Activated T-helper 17 cell treated with anti-CD3 and anti-CD28 coated beads, Interleukin-2, amount 50 U/mL, for 72 hours (primary cell): Measurements from ENCODE around the gene VPS52. TPM values are rescaled to one million over a fixed set of nuclear protein-coding genes. Genes with fewer than 3 reads are reported as not detected.
"Not testable (repeated sequence)": the region's sequence is repeated elsewhere in the genome, so short reads cannot be mapped to it uniquely, and the experiment has no call there.

ENCODE experiments used
- ATAC-seq: fragments of 150-1000 bp; cut with Tn5 transposase; replicated peaks from 2 replicates; pipeline ENCODE4 v1.10.0; 2021; ENCODE audit warnings: mild to moderate bottlenecking, moderate library complexity
- H3K27ac Mint-ChIP-seq: one replicate; pipeline ENCODE4 v1.8.0; 2022; ENCODE audit warnings: mixed read lengths
- H3K27me3 Mint-ChIP-seq: one replicate; pipeline ENCODE4 v1.8.0; 2022; ENCODE audit warnings: mixed read lengths
- H3K36me3 Mint-ChIP-seq: one replicate; pipeline ENCODE4 v1.8.0; 2022; ENCODE audit warnings: low read depth, mild to moderate bottlenecking, mixed read lengths
- H3K4me1 Mint-ChIP-seq: one replicate; pipeline ENCODE4 v1.8.0; 2022; ENCODE audit warnings: mixed read lengths
- H3K4me3 Mint-ChIP-seq: one replicate; pipeline ENCODE4 v1.8.0; 2022; ENCODE audit warnings: mild to moderate bottlenecking, mixed read lengths
- H3K9me3 Mint-ChIP-seq: one replicate; pipeline ENCODE4 v1.8.0; 2022; ENCODE audit warnings: mixed read lengths
- total RNA-seq, 2 donors: library from RNA; stranded (reverse); gene quantifications; one replicate each; pipeline ENCODE4 v1.2.3, GENCODE V29; 2022

Gene VPS52
- total RNA-seq, 2 donors from 2014 or later = 42.5 to 43.2 TPM

- Mint-ChIP-seq H3K27me3 (no peaks in the 10 kb centered on the region), H3K27ac (peak overlapping the region; percentile 26), H3K4me3 (no peak overlapping the region), H3K9me3 (no peaks in the 10 kb centered on the region), H3K4me1 (peaks cover 19% of the 10 kb centered on the region), H3K36me3 (peaks cover 72% of the 10 kb centered on the region)
- ATAC-seq = no peak
Observed at GRCh38 chr6:33295621-33296369, 24.1 kb upstream of the VPS52 start.

GRCh38 chr6:33294086-33294823 lies 22.6 kb upstream of the VPS52 start:
- Mint-ChIP-seq H3K9me3 (no peaks in the 10 kb centered on the region), H3K27ac (no peak overlapping the region), H3K4me1 (peaks cover 17% of the 10 kb centered on the region), H3K27me3 (no peaks in the 10 kb centered on the region), H3K4me3 (no peak overlapping the region), H3K36me3 (peaks cover 72% of the 10 kb centered on the region)
- ATAC-seq = no peak

GRCh38 chr6:33292996-33293682 lies 21.5 kb upstream of the VPS52 start:
- peaks cover 14% of the 10 kb centered on the region for H3K4me1 Mint-ChIP-seq
- ATAC-seq = no peak
- no peaks in the 10 kb centered on the region for H3K27me3 Mint-ChIP-seq
- H3K9me3 Mint-ChIP-seq = no peaks in the 10 kb centered on the region
- H3K4me3 Mint-ChIP-seq = no peak overlapping the region
- no peak overlapping the region for H3K27ac Mint-ChIP-seq
- H3K36me3 Mint-ChIP-seq = peaks cover 76% of the 10 kb centered on the region

- peak overlapping the region; percentile 84 for H3K4me3 Mint-ChIP-seq
Observed at GRCh38 chr6:33290459-33290858, 18.8 kb upstream of the VPS52 start.

GRCh38 chr6:33289784-33290315 lies 18.2 kb upstream of the VPS52 start:
- H3K27me3 Mint-ChIP-seq = no peaks in the 10 kb centered on the region

More at GRCh38 chr6:33290459-33290858, 18.8 kb upstream of the VPS52 start:
- Mint-ChIP-seq H3K9me3 (no peaks in the 10 kb centered on the region), H3K4me1 (peaks cover 27% of the 10 kb centered on the region), H3K27ac (peak overlapping the region; percentile 89), H3K27me3 (no peaks in the 10 kb centered on the region), H3K36me3 (peaks cover 90% of the 10 kb centered on the region)
- no peak for ATAC-seq

GRCh38 chr6:33288921-33289783 lies 17.5 kb upstream of the VPS52 start, which contains the start of the genes PFDN6 and WDR46:
PFDN6 (plus strand) TSS chr6:33289601; CDS start chr6:33289857, 256 bp downstream.
WDR46 (minus strand) TSS chr6:33289239; CDS start chr6:33289170, 69 bp downstream.
- peak; percentile 98 for ATAC-seq
- H3K4me1 Mint-ChIP-seq = peaks cover 27% of the 10 kb centered on the region
- no peaks in the 10 kb centered on the region for H3K9me3 Mint-ChIP-seq
- H3K4me3 Mint-ChIP-seq = peak within 1 kb of the TSS; percentile 84
- H3K36me3 Mint-ChIP-seq = peaks cover 94% of the 10 kb centered on the region
- H3K27ac Mint-ChIP-seq = peak within 1 kb of the TSS; percentile 89
- H3K27me3 Mint-ChIP-seq = no peaks in the 10 kb centered on the region

More at GRCh38 chr6:33289784-33290315, 18.2 kb upstream of the VPS52 start:
- Mint-ChIP-seq H3K4me1 (peaks cover 27% of the 10 kb centered on the region), H3K4me3 (peak overlapping the region; percentile 84), H3K9me3 (no peaks in the 10 kb centered on the region), H3K27ac (peak overlapping the region; percentile 89), H3K36me3 (peaks cover 94% of the 10 kb centered on the region)
- ATAC-seq = no peak

- ATAC-seq = no peak
Observed at GRCh38 chr6:33288141-33288920, 16.7 kb upstream of the VPS52 start.

GRCh38 chr6:33286946-33287914 lies 15.6 kb upstream of the VPS52 start:
- H3K36me3 Mint-ChIP-seq = peaks cover 97% of the 10 kb centered on the region
- H3K27ac Mint-ChIP-seq = no peak overlapping the region
- H3K4me3 Mint-ChIP-seq = peak overlapping the region; percentile 84
- H3K4me1 Mint-ChIP-seq = peaks cover 27% of the 10 kb centered on the region
- no peaks in the 10 kb centered on the region for H3K27me3 Mint-ChIP-seq
- no peak for ATAC-seq
- H3K9me3 Mint-ChIP-seq = no peaks in the 10 kb centered on the region

More at GRCh38 chr6:33288141-33288920, 16.7 kb upstream of the VPS52 start:
- Mint-ChIP-seq H3K4me3 (peak overlapping the region; percentile 84), H3K36me3 (peaks cover 97% of the 10 kb centered on the region), H3K27ac (peak overlapping the region; percentile 89), H3K27me3 (no peaks in the 10 kb centered on the region), H3K9me3 (no peaks in the 10 kb centered on the region), H3K4me1 (peaks cover 27% of the 10 kb centered on the region)

- H3K27ac Mint-ChIP-seq, H3K4me3 Mint-ChIP-seq, ATAC-seq, H3K9me3 Mint-ChIP-seq, H3K27me3 Mint-ChIP-seq: not testable (repeated sequence)
- H3K4me1 Mint-ChIP-seq = peaks cover 16% of the 10 kb centered on the region
- H3K36me3 Mint-ChIP-seq = peaks cover 91% of the 10 kb centered on the region
Observed at GRCh38 chr6:33285214-33285613, 13.5 kb upstream of the VPS52 start.

- Mint-ChIP-seq H3K36me3 (peaks cover 76% of the 10 kb centered on the region), H3K9me3 (no peaks in the 10 kb centered on the region), H3K4me1 (peaks cover 11% of the 10 kb centered on the region), H3K4me3 (no peak overlapping the region), H3K27me3 (no peaks in the 10 kb centered on the region), H3K27ac (peak overlapping the region; percentile 30)
- no peak for ATAC-seq
Observed at GRCh38 chr6:33280539-33280938, 8.9 kb upstream of the VPS52 start.

- no peak for ATAC-seq
- no peak overlapping the region for H3K27ac Mint-ChIP-seq
Observed at GRCh38 chr6:33279971-33280511, 8.4 kb upstream of the VPS52 start.

GRCh38 chr6:33279257-33279695 lies 7.6 kb upstream of the VPS52 start:
- no peak overlapping the region for H3K27ac Mint-ChIP-seq
- H3K9me3 Mint-ChIP-seq = no peaks in the 10 kb centered on the region
- no peak overlapping the region for H3K4me3 Mint-ChIP-seq
- no peak for ATAC-seq
- peaks cover 18% of the 10 kb centered on the region for H3K4me1 Mint-ChIP-seq
- H3K36me3 Mint-ChIP-seq = peaks cover 76% of the 10 kb centered on the region
- H3K27me3 Mint-ChIP-seq = no peaks in the 10 kb centered on the region

More at GRCh38 chr6:33279971-33280511, 8.4 kb upstream of the VPS52 start:
- Mint-ChIP-seq H3K27me3 (no peaks in the 10 kb centered on the region), H3K4me3 (no peak overlapping the region), H3K4me1 (peaks cover 12% of the 10 kb centered on the region), H3K36me3 (peaks cover 76% of the 10 kb centered on the region), H3K9me3 (no peaks in the 10 kb centered on the region)
